HG03439 (cell line): ENCODE measurements around the gene LUZP4.
"Not testable (repeated sequence)": the region's sequence is repeated elsewhere in the genome, so short reads cannot be mapped to it uniquely, and the experiment has no call there.

Experiments
- ATAC-seq: cut with Tn5 transposase; IDR thresholded peaks from one replicate; pipeline ENCODE4 v1.9.1; 2021; ENCODE audit warnings: mild to moderate bottlenecking, moderate library complexity; ENCODE audit not compliant: unreplicated experiment

LUZP4 gene

GRCh38 chrX:115333446-115333845 is 43.9 kb downstream of the LUZP4 start:
- ATAC-seq: no peak

DNA sequence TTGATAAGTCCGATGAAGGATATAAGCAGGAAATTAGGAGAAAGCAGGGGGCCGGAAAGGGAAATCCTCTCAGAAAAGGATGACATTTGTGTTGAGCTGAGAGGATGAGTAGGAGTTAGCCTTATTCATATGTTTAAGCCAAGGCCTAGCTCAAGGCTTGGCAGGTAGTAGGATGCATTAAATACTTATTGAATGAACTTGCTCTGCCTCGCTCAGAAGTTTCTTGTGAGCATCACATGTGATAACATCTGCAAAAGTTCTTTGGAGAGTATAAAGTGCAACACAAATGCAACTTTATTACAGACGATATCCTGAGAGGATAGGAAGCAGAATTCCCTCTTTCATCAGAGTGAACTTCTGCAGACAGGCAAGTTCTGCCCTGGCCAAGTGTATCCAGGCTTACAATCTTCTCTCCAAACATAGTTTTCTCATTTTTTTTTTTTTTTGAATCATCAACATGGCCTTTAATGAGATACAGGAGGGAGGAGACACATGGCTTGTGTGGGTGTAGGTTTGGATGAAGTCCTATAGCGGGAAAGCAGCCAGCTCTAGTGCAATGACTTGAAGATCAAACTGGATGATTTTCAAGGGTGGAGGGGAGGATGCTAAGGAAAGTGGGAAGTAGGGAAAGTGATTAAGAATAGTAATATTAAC is 48.1 kb downstream of the LUZP4 start:
- no peak for ATAC-seq

DNA sequence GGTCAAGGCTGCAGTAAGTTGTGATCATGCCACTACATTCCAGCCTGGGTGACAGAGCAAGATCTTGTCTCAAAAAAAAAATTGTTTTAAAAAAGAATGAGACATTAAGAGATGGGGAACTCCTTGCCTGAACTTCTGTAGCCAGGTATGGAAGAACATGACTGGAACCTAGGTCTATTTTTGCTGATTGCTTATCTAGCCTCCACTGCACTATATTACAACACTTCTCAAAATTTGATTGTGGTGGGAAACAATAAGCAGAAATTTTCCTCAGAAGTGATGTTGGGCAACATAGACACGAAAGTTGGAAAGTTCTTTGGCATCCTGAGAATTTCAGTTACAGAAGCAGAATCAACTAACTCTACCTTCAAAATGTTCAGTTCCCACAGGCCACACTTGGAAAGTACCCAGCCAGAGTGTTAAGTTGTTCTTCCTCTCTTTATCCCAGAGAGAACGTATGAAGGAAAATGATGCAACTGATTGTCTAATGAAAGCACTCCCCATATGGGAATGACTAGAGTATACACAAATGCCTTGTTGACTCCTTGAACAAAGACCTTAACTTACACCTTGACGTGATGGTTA is 50.0 kb downstream of the LUZP4 start:
- no peak for ATAC-seq

DNA sequence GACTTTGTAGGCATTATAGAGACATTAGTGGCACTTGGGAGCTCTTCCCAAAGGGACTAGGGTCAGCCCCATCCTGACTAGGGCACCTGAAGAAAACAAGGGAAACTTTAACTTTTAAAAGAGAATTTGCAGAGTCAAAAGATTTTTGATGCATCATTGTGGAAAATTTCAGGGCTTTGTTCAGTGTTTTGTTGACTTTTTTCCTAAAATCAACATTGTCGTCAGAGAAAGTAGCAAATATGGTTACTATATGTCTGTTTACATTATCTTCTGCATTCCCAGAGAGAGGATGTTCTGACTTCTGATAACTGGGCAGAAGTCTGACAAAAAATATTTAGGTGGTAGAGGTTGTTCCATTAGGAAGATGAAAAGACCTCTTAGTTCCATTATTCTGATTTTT is 51.9 kb downstream of the LUZP4 start:
- ATAC-seq: no peak

DNA sequence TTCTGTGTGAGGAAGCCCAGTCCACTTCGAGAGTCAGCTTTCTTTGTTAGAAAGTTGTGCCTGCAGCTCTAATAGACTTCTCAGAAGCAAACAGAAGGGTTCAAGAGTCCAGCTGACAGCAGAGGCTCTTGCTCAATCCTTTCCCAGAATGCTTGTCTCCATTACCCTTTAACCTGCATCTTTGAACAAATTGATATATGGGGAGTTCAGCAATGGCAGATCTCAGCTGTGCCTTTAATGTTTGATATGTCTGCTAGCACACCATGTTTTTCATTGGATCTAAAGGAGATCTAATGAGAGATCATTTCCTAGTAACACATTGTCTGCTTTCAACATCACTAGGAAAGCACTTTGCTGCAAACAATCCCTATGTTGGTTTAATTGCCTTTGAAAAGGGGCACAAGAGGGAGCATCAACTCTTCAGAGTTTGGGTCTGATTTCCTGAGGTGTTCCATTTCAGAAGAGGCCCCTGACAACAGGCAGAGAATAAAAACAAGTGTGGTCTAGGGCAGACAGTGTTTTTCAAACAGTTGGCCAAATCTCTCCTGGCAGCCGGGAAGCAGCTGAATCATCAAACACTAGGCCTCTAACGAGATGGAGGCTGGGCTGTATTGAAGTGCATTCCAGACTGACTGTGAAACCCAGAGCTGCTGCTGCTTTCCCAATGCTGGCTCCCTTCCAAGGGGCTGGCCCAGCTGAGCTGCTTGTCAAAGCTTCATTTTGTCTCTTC is 55.5 kb downstream of the LUZP4 start:
- no peak for ATAC-seq

GRCh38 chrX:115345615-115346014 is 56.1 kb downstream of the LUZP4 start:
- ATAC-seq: no peak

DNA sequence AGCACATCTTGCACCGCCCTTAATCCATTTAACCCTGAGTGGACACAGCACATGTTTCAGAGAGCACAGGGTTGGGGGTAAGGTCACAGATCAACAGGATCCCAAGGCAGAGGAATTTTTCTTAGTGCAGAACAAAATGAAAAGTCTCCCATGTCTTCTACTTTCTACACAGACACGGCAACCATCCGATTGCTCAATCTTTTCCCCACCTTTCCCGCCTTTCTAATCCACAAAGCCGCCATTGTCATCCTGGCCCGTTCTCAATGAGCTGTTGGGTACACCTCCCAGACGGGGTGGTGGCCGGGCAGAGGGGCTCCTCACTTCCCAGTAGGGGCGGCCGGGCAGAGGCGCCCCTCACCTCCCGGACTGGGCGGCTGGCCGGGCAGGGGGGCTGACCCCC is 57.2 kb downstream of the LUZP4 start:
- not testable (repeated sequence) for ATAC-seq

- no peak for ATAC-seq
These were observed 59.1 kb downstream of the LUZP4 start for GRCh38 chrX:115348446-115349225.

DNA sequence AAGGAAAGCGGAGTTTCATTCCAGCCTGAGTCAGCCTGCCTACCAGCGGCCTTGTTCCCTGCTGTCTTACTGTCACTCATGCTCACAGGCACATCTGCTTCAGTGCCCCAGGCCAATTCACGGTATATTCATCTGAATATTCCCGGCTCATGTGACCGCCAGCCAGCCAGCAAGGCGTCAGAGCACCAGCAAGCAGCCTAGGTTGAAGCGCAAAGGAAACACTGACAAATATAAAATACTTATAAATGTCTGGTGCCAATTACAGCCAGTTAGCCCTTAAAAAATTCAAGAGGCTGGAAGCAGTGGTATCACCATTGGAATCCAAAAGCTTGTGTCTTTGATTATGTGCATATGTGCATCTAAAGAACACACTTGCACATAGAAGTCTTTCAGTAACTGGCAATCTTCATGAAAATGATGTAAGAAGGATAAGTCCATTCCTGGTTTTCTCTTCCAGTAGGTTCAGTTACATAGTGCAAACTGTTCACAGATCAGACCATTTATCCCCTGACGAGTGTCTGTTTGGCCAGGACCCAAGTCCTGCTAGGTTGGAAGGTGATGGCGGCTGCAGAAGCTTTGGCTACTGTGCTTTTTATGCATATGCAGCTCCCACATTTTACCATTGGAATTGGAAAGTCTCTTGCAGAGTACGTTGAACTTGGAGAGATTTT is 61.3 kb downstream of the LUZP4 start:
- no peak for ATAC-seq

- ATAC-seq: no peak
These were observed 66.9 kb downstream of the LUZP4 start for GRCh38 chrX:115356369-115356768.
